Tibial artery (tissue), 4 donors: ENCODE data around the gene DUSP6.

ENCODE experiments used
- DNase-seq, 2 donors: peaks; one replicate each; pipeline ENCODE4 v3.0.0-alpha.2; 2019
- H3K27ac ChIP-seq, 2 donors: fragments of 200-600 bp; sonication (generic) in 1 of 2; 1 replicate in 1 of 2; 2 replicates in 1 of 2; pipeline ENCODE4 v1.5.1; 2018 to 2019; ENCODE audit warnings: mild to moderate bottlenecking in 1 of 2
- H3K27me3 ChIP-seq, 2 donors: fragments of 200-600 bp; sonication (generic) in 1 of 2; one replicate each; pipeline versions ENCODE4 v1.5.1 to v1.6.0; 2016 to 2019
- H3K36me3 ChIP-seq, 3 donors: fragments of 200-600 bp; sonication (generic) in 2 of 3; one replicate each; pipeline ENCODE4 v1.5.1; 2016 to 2019; ENCODE audit warnings: mild to moderate bottlenecking in 2 of 3
- H3K4me1 ChIP-seq, 4 donors: fragments of 200-600 bp; sonication (generic) in 2 of 4; 1 replicate in 3 of 4; 2 replicates in 1 of 4; pipeline ENCODE4 v1.5.1; 2016 to 2019
- H3K4me3 ChIP-seq, 2 donors: fragments of 200-600 bp; sonication (generic) in 1 of 2; 1 replicate in 1 of 2; 2 replicates in 1 of 2; pipeline ENCODE4 v1.5.1; 2018 to 2019; ENCODE audit warnings: mild to moderate bottlenecking in 2 of 2
- H3K9me3 ChIP-seq, 3 donors: fragments of 200-600 bp; sonication (generic) in 1 of 3; one replicate each; pipeline ENCODE4 v1.5.1; 2016 to 2019
- intact Hi-C: fragments of 100-400 bp; cut with DNase I; formaldehyde crosslinking; loops from one replicate; pipeline ENCODE4 v1.15.0; 2023; ENCODE audit warnings: low total_unique reads
- TF ChIP-seq, protein P1 (sequence below), 2 experiments: fragments of 200-600 bp in 1 of 2; fragments of 450-650 bp in 1 of 2; IDR thresholded peaks; one replicate each; pipeline ENCODE4 v1.5.1; 2017 to 2019; ENCODE audit warnings: antibody characterized with exemption in 2 of 2, mild to moderate bottlenecking in 1 of 2, moderate library complexity in 1 of 2

Gene DUSP6

DNA sequence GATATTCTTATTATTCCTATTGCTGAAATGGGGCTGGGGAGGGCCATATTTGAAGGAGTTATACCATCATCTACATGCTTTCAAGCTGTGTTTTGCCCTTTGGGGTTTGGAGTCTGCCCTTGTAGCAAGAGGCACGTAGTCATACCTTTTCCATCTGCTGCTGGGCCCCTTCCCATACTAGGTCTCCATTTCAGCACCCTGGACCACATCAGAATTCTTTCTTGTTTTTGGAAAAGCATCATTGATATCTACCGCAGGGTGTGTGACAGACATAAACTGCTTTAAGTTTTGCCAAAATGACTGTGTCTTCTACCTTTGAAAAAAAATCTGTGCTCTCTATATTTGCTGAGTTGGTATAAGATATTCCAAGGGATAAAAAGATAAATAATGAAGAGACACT is 12.3 kb upstream of the DUSP6 start:
- Histone ChIP-seq H3K36me3 (peaks cover 0 to 13% (median 7%) of the 10 kb centered on the region in 3 donors), H3K9me3 (no peaks in the 10 kb centered on the region), H3K4me3 (no peak overlapping the region), H3K4me1 (peaks cover 0 to 7% (median 3%) of the 10 kb centered on the region in 4 donors), H3K27ac (no peak overlapping the region), H3K27me3 (no peaks in the 10 kb centered on the region)
- TF ChIP-seq, protein P1, sequence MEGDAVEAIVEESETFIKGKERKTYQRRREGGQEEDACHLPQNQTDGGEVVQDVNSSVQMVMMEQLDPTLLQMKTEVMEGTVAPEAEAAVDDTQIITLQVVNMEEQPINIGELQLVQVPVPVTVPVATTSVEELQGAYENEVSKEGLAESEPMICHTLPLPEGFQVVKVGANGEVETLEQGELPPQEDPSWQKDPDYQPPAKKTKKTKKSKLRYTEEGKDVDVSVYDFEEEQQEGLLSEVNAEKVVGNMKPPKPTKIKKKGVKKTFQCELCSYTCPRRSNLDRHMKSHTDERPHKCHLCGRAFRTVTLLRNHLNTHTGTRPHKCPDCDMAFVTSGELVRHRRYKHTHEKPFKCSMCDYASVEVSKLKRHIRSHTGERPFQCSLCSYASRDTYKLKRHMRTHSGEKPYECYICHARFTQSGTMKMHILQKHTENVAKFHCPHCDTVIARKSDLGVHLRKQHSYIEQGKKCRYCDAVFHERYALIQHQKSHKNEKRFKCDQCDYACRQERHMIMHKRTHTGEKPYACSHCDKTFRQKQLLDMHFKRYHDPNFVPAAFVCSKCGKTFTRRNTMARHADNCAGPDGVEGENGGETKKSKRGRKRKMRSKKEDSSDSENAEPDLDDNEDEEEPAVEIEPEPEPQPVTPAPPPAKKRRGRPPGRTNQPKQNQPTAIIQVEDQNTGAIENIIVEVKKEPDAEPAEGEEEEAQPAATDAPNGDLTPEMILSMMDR (IDR thresholded peaks at IDR 0.05) = no peak
- intact Hi-C loops = no loop called here
- DNase-seq = no peak

GRCh38 chr12:89364058-89364457 is 11.8 kb upstream of the DUSP6 start:
- Histone ChIP-seq H3K4me3 (no peak overlapping the region), H3K36me3 (peaks cover 0 to 17% (median 7%) of the 10 kb centered on the region in 3 donors), H3K27me3 (no peaks in the 10 kb centered on the region), H3K27ac (no peak overlapping the region), H3K4me1 (peaks cover 0 to 7% (median 3%) of the 10 kb centered on the region in 4 donors), H3K9me3 (no peaks in the 10 kb centered on the region)
- intact Hi-C loops = no loop called here
- TF ChIP-seq, protein P1 (IDR thresholded peaks at IDR 0.05) = no peak
- DNase-seq = no peak

- no peak for DNase-seq
- intact Hi-C loops = no loop called here
- Histone ChIP-seq H3K27ac (no peak overlapping the region), H3K9me3 (no peaks in the 10 kb centered on the region), H3K27me3 (no peaks in the 10 kb centered on the region), H3K36me3 (peaks cover 0 to 22% (median 7%) of the 10 kb centered on the region in 3 donors), H3K4me3 (no peak overlapping the region), H3K4me1 (peaks cover 0 to 7% (median 3%) of the 10 kb centered on the region in 4 donors)
- TF ChIP-seq, protein P1 (IDR thresholded peaks at IDR 0.05) = no peak
These were observed 11.3 kb upstream of the DUSP6 start for GRCh38 chr12:89363582-89363981.

- no peaks in the 10 kb centered on the region for H3K9me3 ChIP-seq
- H3K4me1 ChIP-seq = peaks cover 0 to 7% (median 3%) of the 10 kb centered on the region in 4 donors
- peaks cover 0 to 27% (median 7%) of the 10 kb centered on the region in 3 donors for H3K36me3 ChIP-seq
- no peak overlapping the region for H3K27ac ChIP-seq
- no peaks in the 10 kb centered on the region for H3K27me3 ChIP-seq
- H3K4me3 ChIP-seq = no peak overlapping the region
- DNase-seq = no peak
- TF ChIP-seq, protein P1 (IDR thresholded peaks at IDR 0.05) = no peak
- intact Hi-C loops = no loop called here
These were observed 10.8 kb upstream of the DUSP6 start for GRCh38 chr12:89363084-89363483.

- H3K36me3 ChIP-seq = peaks cover 0 to 28% (median 7%) of the 10 kb centered on the region in 3 donors
- H3K9me3 ChIP-seq = no peaks in the 10 kb centered on the region
- DNase-seq = no peak
- H3K27me3 ChIP-seq = no peaks in the 10 kb centered on the region
- intact Hi-C loops = loop anchor here (10.0 kb wide), 1 partner anchor 355 kb away; no protein-coding TSS in a partner anchor
- H3K27ac ChIP-seq = no peak overlapping the region
- H3K4me3 ChIP-seq = no peak overlapping the region
- H3K4me1 ChIP-seq = peaks cover 0 to 28% (median 10%) of the 10 kb centered on the region in 4 donors
- TF ChIP-seq, protein P1 (IDR thresholded peaks at IDR 0.05) = no peak
These were observed 7.3 kb upstream of the DUSP6 start for GRCh38 chr12:89359615-89360014.

- no peak overlapping the region for H3K27ac ChIP-seq
- no peak overlapping the region for H3K4me3 ChIP-seq
- H3K9me3 ChIP-seq = no peaks in the 10 kb centered on the region
- TF ChIP-seq, protein P1 (IDR thresholded peaks at IDR 0.05) = no peak
- no peaks in the 10 kb centered on the region for H3K27me3 ChIP-seq
- intact Hi-C loops = loop anchor here (10.0 kb wide), 1 partner anchor 356 kb away; no protein-coding TSS in a partner anchor
- no peak for DNase-seq
- peaks cover 0 to 28% (median 7%) of the 10 kb centered on the region in 3 donors for H3K36me3 ChIP-seq
- peaks cover 0 to 30% (median 11%) of the 10 kb centered on the region in 4 donors for H3K4me1 ChIP-seq
These were observed 6.5 kb upstream of the DUSP6 start for GRCh38 chr12:89358805-89359204.
